GM18873 (cell line): ENCODE results near the gene HCRTR1.

Experiments
- ATAC-seq: cut with Tn5 transposase; IDR thresholded peaks from one replicate; pipeline ENCODE4 v1.9.1; 2021; ENCODE audit warnings: mild to moderate bottlenecking, moderate library complexity, moderate number of reproducible peaks; ENCODE audit not compliant: unreplicated experiment, low FRiP score

The HCRTR1 gene

DNA sequence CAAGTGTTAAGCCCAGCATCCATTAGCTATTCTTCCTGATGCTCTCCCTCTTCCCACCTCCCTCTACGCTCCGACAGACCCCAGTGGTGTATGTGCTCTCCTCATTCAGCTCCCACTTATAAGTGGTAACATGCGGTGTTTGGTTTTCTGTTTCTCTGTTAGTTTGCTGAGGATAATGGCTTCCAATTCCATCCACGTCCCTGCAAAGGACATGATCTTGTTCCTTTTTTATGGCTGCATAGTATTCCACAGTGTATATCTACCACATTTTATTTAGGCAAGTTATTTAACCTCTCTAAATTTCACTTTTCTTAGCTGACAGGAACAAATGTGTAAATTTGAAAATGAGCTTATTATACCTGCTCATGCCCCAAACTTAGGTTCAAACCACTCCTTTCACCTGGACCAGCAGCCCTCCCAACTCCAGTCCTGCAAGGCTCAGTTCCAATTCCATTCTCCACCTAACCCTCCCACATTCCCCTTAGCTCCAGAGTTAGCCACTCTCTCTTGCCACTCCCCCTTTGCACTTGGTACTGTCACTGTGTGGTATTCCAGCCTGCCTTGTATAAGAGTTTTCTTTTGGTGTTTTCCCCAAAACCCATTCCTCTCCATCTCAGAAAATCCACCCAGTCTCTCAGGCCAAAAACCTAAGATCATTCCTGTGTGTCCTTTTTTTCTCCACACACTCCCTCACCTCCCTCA, 28.9 kb downstream of the HCRTR1 start:
- ATAC-seq, result no peak

DNA sequence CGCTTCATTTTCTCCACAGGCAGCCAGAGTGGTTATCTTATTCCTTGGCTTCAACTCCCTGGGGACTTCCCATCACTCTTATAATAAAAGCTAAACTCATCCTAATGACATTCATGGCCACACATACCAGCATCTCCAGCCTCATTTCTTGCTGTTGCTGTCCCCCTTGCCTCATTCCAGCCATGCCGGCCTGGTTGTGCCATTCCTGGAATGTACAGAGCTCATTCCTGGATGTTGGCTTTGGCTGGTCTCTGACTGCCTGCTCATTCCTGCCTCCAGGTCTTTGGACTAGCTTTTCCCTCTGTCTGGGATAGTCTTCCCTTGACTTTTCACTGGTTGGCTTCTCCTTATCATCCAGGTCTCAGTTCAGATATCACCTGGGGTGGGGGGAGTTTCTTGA, 29.6 kb downstream of the HCRTR1 start:
- ATAC-seq, result no peak

DNA sequence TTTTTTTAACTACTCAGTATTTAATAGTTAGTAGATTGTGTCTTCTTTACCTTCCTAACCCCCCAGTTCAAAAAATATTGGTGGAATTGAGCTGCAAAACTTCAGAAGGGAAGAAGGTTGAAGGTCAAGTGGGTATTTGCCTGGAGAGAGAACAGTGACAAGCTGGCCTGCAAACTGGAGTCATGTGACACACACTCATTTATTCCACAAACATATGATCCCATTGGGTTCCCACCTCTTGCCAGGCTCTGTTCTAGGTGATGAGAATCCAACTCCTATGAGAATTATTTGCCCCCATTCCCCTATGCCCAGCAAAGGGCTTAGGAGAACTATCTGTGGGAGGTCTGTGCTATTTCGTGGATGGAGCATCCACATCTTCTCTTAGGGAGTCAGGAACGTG, 30.7 kb downstream of the HCRTR1 start:
- ATAC-seq, result no peak

DNA sequence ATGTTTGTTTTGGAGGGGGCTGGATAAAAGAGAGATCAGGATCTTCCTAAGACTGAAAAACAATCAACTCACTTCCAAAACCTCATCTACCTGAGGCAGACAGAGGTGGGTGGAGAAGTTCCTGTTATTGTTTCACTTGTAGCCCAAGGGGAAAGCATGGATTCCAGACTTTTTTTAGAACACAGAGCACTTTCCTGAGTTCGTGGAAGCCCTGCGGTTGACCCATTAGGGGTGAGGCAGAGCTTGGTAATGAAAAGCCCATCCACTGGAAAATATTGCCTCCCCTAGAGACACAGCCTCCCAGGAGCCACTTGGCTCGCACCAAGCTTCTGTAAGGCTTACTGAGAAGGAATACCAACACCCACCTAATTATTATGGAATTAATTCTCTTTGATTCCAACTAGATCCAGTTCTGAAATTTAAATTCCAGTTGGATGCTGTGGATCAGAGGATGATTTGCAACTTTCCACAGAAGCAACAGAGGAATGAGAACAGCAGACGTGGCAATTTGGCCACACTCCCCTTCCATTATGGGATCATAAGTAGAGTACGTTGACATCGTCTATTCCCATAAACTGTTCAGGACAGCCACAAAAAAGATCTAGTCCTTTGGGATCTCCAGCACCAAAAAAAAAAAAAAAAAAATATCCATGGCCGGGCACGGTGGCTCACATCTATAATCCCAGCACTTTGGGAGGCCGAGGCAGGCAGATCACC, 31.3 kb downstream of the HCRTR1 start:
- no peak for ATAC-seq

DNA sequence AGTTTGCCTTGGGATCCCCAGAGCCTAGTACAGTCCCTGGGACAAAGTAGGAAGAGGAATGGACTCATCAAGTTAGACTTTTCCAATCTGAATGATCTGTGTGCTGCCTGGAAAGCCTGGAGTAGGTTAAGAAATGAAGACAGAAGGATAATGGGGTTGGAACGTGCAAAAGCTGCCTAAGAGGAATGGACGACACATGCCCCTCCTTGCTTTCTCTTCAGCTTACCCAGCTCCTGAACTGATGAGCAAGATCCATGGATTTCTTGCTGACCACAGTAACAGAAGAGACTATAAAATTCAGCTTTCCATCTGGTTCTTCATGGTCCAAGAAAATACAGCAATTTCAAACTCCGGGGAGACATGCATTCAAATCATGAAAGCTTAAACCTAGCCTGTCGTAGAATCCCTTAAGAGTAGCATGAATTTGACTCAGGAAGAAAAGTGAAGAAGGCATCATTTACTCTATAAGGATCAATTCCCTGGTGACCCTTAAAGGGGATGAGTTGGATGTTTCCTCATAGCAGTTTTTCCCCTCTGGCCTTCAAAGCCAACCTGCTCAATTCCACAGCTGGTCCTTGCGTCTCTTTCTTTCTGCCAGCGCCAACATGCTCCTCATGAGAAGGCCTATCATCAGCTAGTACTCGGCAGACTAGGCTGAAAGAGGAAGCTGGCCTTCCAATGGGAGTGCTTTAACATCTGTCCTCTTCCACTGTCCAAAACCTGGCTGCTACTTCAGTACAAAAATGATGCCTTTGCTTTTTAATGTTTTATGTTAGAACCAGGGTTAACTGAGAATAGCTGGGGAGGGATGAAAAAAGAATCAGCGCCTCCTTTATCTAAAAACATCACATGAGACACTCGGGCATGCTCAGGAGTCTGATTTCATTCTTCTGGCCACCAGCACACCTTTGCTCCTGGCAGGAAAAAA, 32.9 kb downstream of the HCRTR1 start:
- no peak for ATAC-seq

DNA sequence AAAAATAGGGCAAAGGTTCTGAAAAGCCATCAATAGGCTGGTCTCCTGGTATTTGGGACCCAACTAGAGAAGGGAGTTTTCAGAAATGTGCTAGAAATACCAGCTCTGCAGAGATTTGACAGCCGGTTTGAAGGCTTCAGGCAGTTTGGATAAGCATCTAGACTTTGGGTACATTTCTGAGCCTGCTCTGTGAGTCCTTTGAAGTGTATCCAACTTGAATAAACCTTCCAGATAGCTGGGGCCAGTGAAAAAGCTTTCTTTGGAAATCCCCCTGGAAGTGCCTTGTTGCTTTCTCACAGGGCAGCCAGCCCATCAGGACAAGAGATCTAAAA, 33.6 kb downstream of the HCRTR1 start:
- ATAC-seq, result no peak

DNA sequence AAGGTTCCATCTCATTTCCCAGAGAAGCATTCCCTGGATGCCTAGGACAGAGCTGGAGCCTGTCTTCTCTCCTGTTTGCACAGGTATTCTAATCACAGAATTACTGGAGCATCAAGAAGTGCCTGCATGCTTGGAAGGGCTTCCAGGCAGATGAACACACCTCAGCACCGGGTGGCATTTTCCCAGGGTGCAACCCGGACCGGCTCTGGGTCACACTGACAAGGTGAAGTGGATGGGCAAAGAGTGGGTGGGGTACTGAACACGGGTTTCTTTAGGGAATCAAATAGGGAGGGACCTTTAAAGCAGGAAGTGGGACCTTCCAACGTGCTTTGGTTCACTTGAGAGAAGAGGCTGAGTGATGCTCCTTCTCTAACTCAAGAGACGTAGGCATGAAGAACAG, 34.3 kb downstream of the HCRTR1 start:
- ATAC-seq, result no peak

DNA sequence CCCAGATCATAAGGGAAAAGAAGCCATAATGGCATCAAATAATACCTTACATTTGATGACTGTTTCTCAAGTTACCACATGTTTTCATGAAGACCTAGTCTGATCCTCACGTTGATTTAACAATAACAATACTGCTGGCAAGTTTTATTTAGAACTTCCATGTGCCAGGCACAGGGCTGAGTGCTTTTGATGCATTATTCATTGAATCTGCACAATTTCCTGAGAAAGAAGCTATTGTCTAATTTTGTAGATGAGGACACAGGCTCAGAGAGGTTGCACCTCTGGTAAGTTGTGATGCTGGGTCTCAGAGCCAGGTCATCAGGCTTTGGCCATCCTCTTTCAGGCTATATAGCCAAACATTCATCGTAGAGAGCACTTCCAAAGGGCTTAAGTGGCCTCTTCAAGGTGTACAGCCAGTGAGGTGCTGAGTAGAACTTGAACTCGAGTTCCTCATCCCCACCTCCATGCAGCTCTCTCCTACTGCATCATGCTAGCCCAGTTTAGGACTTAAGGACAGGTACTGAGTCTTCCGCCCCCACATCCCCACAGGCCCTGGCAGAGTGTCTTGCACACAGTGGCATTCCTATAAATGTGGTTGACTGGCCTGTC, 35.5 kb downstream of the HCRTR1 start:
- ATAC-seq, result no peak

DNA sequence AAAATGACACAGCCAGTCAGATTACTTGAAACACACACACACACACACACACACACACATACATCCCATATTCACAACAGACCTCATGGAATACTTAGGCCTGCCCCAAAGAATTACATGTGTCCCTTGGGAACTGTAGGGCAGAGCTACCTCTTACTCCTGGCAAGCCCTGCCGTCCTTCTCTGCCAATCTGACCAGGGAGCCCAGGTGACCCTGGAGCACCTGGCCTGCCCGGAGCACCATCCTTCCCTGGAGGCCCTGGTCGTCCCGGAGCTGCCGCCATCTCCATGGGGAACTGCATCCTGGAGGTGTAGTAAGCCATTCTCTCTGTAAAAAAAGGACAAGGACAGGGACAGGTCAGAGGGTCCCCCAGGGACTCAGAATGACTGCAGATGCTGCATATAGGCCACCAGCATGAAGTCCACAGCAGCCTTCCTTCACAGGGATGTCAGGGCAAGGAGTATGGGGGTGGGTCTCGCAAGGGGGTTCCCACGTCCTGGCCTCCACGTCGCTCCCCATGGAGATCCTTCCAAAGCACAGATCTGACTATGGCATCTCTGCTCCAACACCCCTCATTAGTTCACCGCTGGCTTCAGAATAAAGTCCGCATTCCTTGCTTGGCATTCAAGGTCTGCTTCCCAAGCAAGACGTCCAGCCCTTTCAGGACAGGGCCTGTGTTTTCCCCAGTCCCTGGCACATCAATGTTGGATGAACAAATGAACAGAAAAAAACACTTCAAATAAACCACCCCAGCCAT, 36.4 kb downstream of the HCRTR1 start:
- no peak for ATAC-seq

DNA sequence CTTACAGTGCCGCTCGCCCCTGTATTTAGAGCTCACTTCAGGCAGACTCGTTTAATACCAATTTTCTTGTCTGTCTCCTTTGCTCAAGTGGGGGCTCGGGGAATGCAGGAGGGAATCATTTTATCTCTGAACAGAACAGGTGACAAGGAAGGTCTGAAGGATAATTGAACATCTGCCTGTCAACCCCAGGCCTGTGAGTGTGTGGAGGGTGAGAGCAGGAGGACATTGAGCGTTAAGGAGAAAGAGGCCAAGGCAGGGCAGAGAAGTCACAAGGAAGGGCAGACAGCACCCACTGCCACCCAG, 36.9 kb downstream of the HCRTR1 start:
- ATAC-seq, result no peak

DNA sequence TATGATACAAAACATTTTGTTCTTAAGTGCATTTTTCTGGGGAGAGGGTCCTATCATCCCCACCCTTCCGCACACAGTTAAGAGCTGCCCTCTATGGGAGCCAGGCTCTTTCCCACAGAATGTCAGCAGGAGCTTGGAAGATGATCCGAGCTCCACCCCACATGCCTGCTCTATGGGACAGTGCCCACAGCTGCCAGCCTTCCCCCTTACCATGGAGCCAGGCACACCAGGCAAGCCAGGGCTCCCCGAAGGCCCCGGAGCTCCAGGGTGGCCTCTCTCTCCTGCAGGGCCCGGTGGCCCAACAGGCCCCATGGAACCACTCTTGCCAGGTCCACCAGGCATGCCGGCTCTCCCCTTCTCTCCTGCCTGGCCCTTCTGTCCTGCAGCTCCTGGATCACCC, 37.6 kb downstream of the HCRTR1 start:
- no peak for ATAC-seq

DNA sequence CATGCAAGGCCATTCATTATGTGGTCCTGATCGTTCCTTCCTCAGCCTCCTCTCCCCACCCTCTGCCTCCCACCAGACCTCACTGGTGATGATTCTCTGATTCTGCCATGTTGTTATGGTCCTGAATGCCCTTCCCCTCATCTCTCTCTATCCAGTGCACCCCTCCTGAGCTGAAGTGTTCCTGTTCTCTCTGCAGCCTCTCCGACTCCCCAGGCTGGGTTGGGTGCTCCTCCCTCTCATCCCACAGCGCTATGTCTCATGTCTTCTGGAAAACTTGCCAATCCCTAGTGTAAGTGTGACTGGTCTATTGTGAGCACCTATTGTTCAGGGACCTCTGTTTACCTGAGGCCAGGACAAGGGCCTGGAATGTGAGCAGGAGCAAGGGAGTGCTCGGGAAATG, 38.3 kb downstream of the HCRTR1 start:
- no peak for ATAC-seq

DNA sequence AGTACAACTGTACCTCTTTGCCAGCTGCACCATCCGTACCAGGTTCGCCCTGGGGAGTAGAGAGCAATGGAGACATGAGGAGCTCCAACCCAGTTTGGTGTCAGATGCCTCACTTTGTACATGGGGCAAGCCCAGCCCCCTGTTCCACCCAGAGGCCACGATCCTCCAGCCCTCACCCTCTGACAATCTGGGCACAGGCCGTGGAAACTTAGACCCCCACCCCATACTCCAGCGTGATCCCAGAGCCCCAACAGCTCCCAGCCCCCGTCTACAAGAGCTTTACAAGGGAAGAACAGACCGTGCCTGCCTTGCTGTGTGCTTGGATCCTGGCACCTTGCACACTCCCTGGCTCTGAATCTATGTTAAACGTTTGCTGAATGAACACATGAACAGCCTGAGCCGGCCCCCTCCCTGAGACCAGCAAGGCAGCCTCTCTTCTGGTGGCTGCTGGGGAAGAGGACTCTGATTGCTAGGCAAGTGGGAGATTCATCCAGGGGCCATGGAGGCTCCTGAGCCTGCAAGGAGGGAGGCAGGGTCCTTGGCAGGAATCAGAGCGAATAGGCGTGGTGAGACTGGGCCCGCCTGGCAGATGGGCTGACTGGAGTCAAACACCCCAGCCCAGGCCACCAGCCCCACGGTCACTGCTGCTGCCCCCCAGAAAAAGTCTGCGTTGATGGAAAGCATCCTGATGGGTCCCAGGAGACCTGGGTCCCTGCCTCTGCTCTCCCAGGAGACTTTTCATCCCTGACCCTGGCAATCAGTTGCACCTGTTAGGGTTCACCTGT, 39.7 kb downstream of the HCRTR1 start:
- ATAC-seq, result no peak

DNA sequence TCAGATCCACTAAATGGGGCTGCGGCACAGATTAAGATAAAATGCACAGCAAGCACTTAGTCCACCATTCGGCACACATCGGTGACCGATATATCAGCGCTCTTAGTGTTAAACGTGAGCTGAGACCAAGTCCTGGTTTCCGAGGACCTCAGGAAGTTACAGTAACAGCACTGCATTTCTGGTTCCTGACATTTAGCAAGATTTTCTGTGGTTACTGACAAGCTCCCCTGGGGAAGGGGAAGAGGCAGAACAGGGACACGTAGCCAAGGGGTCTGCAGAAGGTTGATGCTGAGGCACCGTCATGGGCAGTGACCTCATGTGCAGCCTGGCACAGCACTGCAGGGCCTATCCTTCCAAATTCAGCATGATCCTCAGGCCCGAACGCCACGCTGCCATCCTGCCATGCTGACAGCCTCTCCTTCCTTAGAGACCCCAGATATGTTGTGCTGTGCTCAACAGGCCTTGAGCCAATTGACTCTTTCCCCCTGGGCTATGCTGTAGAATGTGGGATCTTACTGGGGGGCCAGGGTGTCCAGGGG, 40.6 kb downstream of the HCRTR1 start:
- no peak for ATAC-seq

DNA sequence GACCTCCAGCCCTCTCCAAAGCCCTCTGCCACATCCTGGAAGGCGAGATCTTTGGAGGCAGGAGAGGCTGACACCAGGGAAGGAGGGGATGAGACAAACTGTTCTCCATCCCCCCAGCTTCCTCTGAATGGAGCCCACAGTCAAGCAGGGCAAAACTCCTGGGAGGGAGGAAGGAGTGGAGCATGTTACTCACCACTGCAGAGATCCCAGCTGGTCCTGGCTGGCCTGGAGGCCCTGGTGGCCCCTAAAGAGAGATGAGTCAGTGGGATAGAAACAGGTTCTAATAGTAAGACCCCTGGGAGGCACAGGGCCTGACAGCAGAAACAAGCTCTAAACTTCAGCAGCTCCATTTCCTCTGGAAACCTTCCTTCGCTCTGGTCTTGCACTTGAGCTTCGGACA, 41.2 kb downstream of the HCRTR1 start:
- no peak for ATAC-seq

DNA sequence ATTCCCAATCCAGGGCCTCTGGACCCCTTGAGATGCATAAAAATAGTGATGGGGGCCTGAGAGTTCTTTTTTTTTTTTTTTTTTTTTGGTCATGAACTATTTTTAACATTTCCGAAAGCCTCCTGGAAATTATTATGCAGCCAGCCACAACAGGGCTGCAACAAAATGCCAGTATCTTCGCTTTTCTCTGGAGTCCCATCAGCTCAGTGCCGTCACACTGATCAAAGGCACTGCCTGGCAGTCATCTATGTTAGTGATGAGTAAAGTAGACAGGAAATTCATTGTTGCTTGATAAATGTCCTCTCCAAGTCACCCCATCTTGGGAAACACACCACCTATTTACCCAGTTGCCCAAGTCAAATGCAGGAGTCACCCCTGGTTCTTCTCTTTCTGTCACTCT, 42.4 kb downstream of the HCRTR1 start:
- ATAC-seq, result no peak

DNA sequence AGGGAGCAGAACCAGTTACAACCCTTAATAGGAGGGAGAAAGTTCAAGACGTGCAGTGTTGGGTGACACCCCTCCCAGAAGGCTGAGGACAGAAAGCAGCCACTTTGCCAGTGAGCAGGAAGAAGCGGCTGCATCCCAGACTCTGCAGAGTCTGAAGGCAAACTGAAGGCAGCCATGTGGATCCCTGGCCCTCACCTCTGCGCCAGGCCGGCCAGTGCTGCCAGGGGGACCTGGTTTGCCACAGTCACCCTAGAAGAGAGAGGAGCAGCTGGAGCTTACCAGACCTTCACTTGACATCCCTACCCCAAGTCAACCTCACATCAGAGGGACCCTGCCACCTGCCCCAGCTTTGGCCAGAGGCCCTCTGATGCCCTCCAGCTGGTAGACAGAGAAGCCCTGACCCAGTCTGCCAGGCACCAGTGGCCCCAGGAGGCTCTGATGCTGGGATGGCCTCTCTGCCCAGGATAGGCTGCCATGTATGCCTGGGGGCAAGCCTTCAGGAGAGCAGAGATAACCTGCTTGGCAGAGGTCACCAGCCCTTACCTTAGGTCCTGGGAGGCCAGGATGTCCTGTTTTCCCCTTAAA, 43.5 kb downstream of the HCRTR1 start:
- no peak for ATAC-seq

DNA sequence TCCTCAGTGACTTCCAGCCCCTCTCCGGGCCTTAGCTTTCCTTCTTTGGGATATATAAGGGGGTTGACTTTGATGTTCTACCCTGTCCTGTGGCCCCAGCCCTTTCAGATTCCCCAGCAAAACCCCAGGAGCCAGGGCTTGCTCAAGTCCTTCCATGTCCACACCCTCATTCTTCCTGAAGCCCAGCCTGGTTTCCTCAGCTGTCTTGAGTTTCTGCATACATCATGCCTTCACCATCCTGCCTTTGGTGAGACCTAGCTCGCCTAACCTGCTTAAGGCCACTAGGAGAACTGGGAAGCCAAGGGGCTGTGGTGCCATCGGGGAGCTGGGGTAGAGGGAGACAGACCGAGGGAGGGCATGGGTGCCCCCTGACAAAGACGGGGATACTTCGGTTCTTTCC, 44.4 kb downstream of the HCRTR1 start:
- no peak for ATAC-seq

DNA sequence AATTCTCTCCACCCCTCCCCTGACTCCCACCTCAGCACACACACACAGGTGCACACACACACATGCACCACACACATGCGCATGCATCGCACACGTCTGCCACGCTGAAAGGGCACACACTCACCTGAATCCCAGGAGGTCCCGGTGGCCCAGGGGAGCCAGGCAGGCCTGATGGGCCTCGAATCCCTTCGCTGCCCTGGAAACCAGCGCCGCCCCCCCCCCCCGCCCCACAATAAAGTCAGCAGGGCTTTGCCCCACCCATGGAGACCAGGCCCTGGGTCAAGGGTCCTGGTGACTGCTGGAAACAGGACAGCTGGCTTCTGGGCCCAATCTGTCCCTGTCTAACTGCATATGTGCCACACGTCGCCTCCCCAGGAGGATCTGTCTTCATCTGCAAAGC, 45.0 kb downstream of the HCRTR1 start:
- no peak for ATAC-seq
